Neural cell (in vitro differentiated cells): Measurements from ENCODE around the gene SLC25A25.

Experiments
- CTCF ChIP-seq: fragments of 450-650 bp; IDR thresholded peaks from 2 replicates; pipeline ENCODE4 v1.5.1; 2014; ENCODE audit warnings: antibody characterized with exemption, mild to moderate bottlenecking, moderate library complexity; ENCODE audit not compliant: poor library complexity, severe bottlenecking
- EP300 ChIP-seq: fragments of 450-650 bp; conservative IDR thresholded peaks from 2 replicates; pipeline ENCODE4 v1.6.1; 2014; ENCODE audit warnings: antibody characterized with exemption, mild to moderate bottlenecking, moderate library complexity; ENCODE audit not compliant: poor library complexity, severe bottlenecking
- MXI1 ChIP-seq: fragments of 450-650 bp; conservative IDR thresholded peaks from 2 replicates; pipeline ENCODE4 v1.6.1; 2014; ENCODE audit warnings: antibody characterized with exemption, mild to moderate bottlenecking; ENCODE audit not compliant: poor library complexity, severe bottlenecking
- REST ChIP-seq: IDR thresholded peaks from 2 replicates; pipeline ENCODE4 v1.6.1; 2012; ENCODE audit warnings: borderline replicate concordance
- SMC3 ChIP-seq: fragments of 450-650 bp; conservative IDR thresholded peaks from 2 replicates; pipeline ENCODE4 v1.6.1; 2014; ENCODE audit warnings: antibody characterized with exemption, mild to moderate bottlenecking, moderate library complexity; ENCODE audit not compliant: poor library complexity

GRCh38 chr9:128123451-128124080 lies 55.5 kb downstream of the SLC25A25 start:
- TF ChIP-seq MXI1 (no peak), CTCF (no peak), EP300 (no peak), SMC3 (no peak), REST (no peak)
